Urinary bladder (tissue), 4 donors: ENCODE data around the gene ACADVL. TPM values are rescaled to one million over a fixed set of nuclear protein-coding genes. Genes with fewer than 3 reads are reported as not detected.
A peak's percentile ranks its signal among the peaks of the same experiment; 100 is the strongest.
"Not testable (repeated sequence)": the region's sequence is repeated elsewhere in the genome, so short reads cannot be mapped to it uniquely, and the experiment has no call there.

Source experiments
- DNase-seq: peaks from one replicate; pipeline ENCODE4 v3.0.0-alpha.2; 2015; ENCODE audit errors: extremely low spot score
- H3K27ac ChIP-seq: one replicate; pipeline ENCODE4 v1.5.1; 2013; ENCODE audit warnings: low read depth, mild to moderate bottlenecking, moderate library complexity
- H3K36me3 ChIP-seq: one replicate; pipeline ENCODE4 v1.6.1; 2013; ENCODE audit warnings: mild to moderate bottlenecking, moderate library complexity; ENCODE audit not compliant: insufficient read depth
- H3K4me1 ChIP-seq: one replicate; pipeline ENCODE4 v1.6.1; 2013; ENCODE audit warnings: mild to moderate bottlenecking, moderate library complexity; ENCODE audit not compliant: insufficient read depth
- H3K4me3 ChIP-seq: one replicate; pipeline ENCODE4 v1.5.1; 2013; ENCODE audit warnings: low read depth, low read length
- WGBS: extraction: QIAGEN DNeasy Blood & Tissue Kit; methylation state at CpG from one replicate; pipeline ENCODE4 v1.1.7; 2013; 5-methylcytosine and 5-hydroxymethylcytosine counted together
- polyA plus RNA-seq: library from polyadenylated mRNA; stranded (reverse); fragments of 200-250 nt; gene quantifications from one replicate; pipeline ENCODE4 v1.2.3, GENCODE V29; 2013
- total RNA-seq: library from RNA; depleted of rRNA; stranded (reverse); fragments of >200 nt; gene quantifications from one replicate; pipeline ENCODE4 v1.2.3, GENCODE V29; 2014
- donor health status: healthy with polysubstance abuse.
- donor health status: healthy.

ACADVL gene
- total RNA-seq (130 TPM), polyA plus RNA-seq (314 TPM)

- no peak for DNase-seq
- WGBS: under 1% methylated on average over 63 of the region's 63 CpGs
- peak within 1 kb of the TSS; percentile 97 for H3K27ac ChIP-seq
- H3K36me3 ChIP-seq: no peaks in the 10 kb centered on the region
- peaks cover 4% of the 10 kb centered on the region for H3K4me1 ChIP-seq
- H3K4me3 ChIP-seq: peak within 1 kb of the TSS; percentile 81
Measured at GRCh38 chr17:7219812-7220592, at the start of gene ACADVL, which contains the start of gene DLG4. ACADVL (plus strand) TSS chr17:7219938; CDS start chr17:7219985, 47 bp downstream. DLG4 (minus strand) TSS chr17:7219836.

GRCh38 chr17:7172522-7173191, 47.1 kb upstream of the ACADVL start:
- not testable (repeated sequence) for H3K27ac ChIP-seq, H3K4me3 ChIP-seq, H3K36me3 ChIP-seq, H3K4me1 ChIP-seq, DNase-seq
- WGBS: 93% methylated on average over 18 of the region's 18 CpGs

GRCh38 chr17:7173687-7174602, 45.8 kb upstream of the ACADVL start:
- no peak overlapping the region for H3K27ac ChIP-seq
- no peaks in the 10 kb centered on the region for H3K4me1 ChIP-seq
- 46% methylated on average over 69 of the region's 69 CpGs for WGBS
- no peak overlapping the region for H3K4me3 ChIP-seq
- no peak for DNase-seq
- no peaks in the 10 kb centered on the region for H3K36me3 ChIP-seq

GRCh38 chr17:7174603-7175326, 45.0 kb upstream of the ACADVL start:
- 83% methylated on average over 7 of the region's 7 CpGs for WGBS
- no peaks in the 10 kb centered on the region for H3K4me1 ChIP-seq
- DNase-seq: no peak
- H3K36me3 ChIP-seq: no peaks in the 10 kb centered on the region
- no peak overlapping the region for H3K27ac ChIP-seq
- no peak overlapping the region for H3K4me3 ChIP-seq

GRCh38 chr17:7175330-7175733, 44.4 kb upstream of the ACADVL start:
- WGBS: 92% methylated on average over 5 of the region's 5 CpGs
- no peaks in the 10 kb centered on the region for H3K36me3 ChIP-seq

GRCh38 chr17:7176107-7176840, 43.5 kb upstream of the ACADVL start:
- 85% methylated on average over 1 of the region's 1 CpG for WGBS
- no peak overlapping the region for H3K4me3 ChIP-seq
- no peak overlapping the region for H3K27ac ChIP-seq
- no peaks in the 10 kb centered on the region for H3K4me1 ChIP-seq
- no peaks in the 10 kb centered on the region for H3K36me3 ChIP-seq
- DNase-seq: no peak

More at GRCh38 chr17:7175330-7175733, 44.4 kb upstream of the ACADVL start:
- no peak for DNase-seq
- no peak overlapping the region for H3K4me3 ChIP-seq
- H3K27ac ChIP-seq: no peak overlapping the region
- H3K4me1 ChIP-seq: no peaks in the 10 kb centered on the region

- no peak overlapping the region for H3K4me3 ChIP-seq
- DNase-seq: no peak
- no peaks in the 10 kb centered on the region for H3K36me3 ChIP-seq
- 10% methylated on average over 17 of the region's 17 CpGs for WGBS
- no peak overlapping the region for H3K27ac ChIP-seq
- H3K4me1 ChIP-seq: no peaks in the 10 kb centered on the region
Measured at GRCh38 chr17:7176841-7177190, 42.9 kb upstream of the ACADVL start.

- no peaks in the 10 kb centered on the region for H3K4me1 ChIP-seq
- H3K4me3 ChIP-seq: no peak overlapping the region
- WGBS: 3% methylated on average over 31 of the region's 31 CpGs
- H3K36me3 ChIP-seq: no peaks in the 10 kb centered on the region
- DNase-seq: peak; percentile 52
- no peak overlapping the region for H3K27ac ChIP-seq
Measured at GRCh38 chr17:7177191-7177953, 42.4 kb upstream of the ACADVL start.

- Histone ChIP-seq H3K4me3 (no peak overlapping the region), H3K4me1 (no peaks in the 10 kb centered on the region), H3K36me3 (no peaks in the 10 kb centered on the region), H3K27ac (no peak overlapping the region)
- DNase-seq: no peak
- 4% methylated on average over 18 of the region's 18 CpGs for WGBS
Measured at GRCh38 chr17:7177954-7178477, 41.7 kb upstream of the ACADVL start.

- H3K27ac ChIP-seq: no peak overlapping the region
- WGBS: 75% methylated on average over 11 of the region's 11 CpGs
- no peak overlapping the region for H3K4me3 ChIP-seq
- no peaks in the 10 kb centered on the region for H3K4me1 ChIP-seq
- DNase-seq: no peak
- H3K36me3 ChIP-seq: no peaks in the 10 kb centered on the region
Measured at GRCh38 chr17:7178973-7179316, 40.8 kb upstream of the ACADVL start.

- DNase-seq: no peak
- Histone ChIP-seq H3K27ac (no peak within 1 kb of the TSS), H3K4me1 (no peaks in the 10 kb centered on the region), H3K36me3 (no peaks in the 10 kb centered on the region), H3K4me3 (no peak within 1 kb of the TSS)
- WGBS: 53% methylated on average over 20 of the region's 20 CpGs
Measured at GRCh38 chr17:7179317-7180254, 40.2 kb upstream of the ACADVL start, which contains the start of gene ASGR1. ASGR1 (minus strand) TSS chr17:7179370; CDS start chr17:7178563, 807 bp downstream.
